Adrenal gland (tissue), 12 donors: Measurements from ENCODE around the gene CST9L. TPM values are rescaled to one million over a fixed set of nuclear protein-coding genes. Genes with fewer than 3 reads are reported as not detected.

Experiments
- DNase-seq, 7 donors: peaks; one replicate each; pipeline ENCODE4 v3.0.0-alpha.2; 2019 to 2020
- H3K27ac ChIP-seq, 5 donors: fragments of 200-600 bp; sonication (generic) in 4 of 5; 1 replicate in 3 of 5; 2 replicates in 2 of 5; pipeline versions ENCODE4 v1.5.1 to v1.8.0; 2016 to 2020; ENCODE audit warnings: mild to moderate bottlenecking in 1 of 5
- H3K27me3 ChIP-seq: fragments of 200-600 bp; 2 replicates; pipeline ENCODE4 v1.8.0; 2021
- H3K36me3 ChIP-seq, 2 donors: fragments of 200-600 bp; replicated peaks in 1 of 2; 1 replicate in 1 of 2; 2 replicates in 1 of 2; pipeline versions ENCODE4 v1.5.1 to v1.8.0; 2018 to 2022
- H3K4me1 ChIP-seq, 2 donors: fragments of 200-600 bp; replicated peaks in 1 of 2; 1 replicate in 1 of 2; 2 replicates in 1 of 2; pipeline versions ENCODE4 v1.5.1 to v1.8.0; 2018 to 2021
- H3K4me3 ChIP-seq, 4 donors: fragments of 200-600 bp; sonication (generic) in 3 of 4; one replicate each; pipeline ENCODE4 v1.5.1; 2016 to 2018
- H3K9me3 ChIP-seq, 3 donors: fragments of 200-600 bp; sonication (generic) in 1 of 3; replicated peaks in 1 of 3; 1 replicate in 2 of 3; 2 replicates in 1 of 3; pipeline versions ENCODE4 v1.5.1 to v1.8.0; 2016 to 2021
- POLR2A ChIP-seq, 2 donors: fragments of 450-650 bp; IDR thresholded peaks; one replicate each; pipeline ENCODE4 v1.6.1; 2017; ENCODE audit warnings: antibody characterized with exemption in 2 of 2, mild to moderate bottlenecking in 2 of 2, moderate library complexity in 1 of 2
- WGBS, 4 donors: extraction: QIAGEN DNeasy Blood & Tissue Kit in 2 of 4; methylation state at CpG; one replicate each; pipeline versions ENCODE4 v1.1.5 to v1.1.7; 2013 to 2017; 5-methylcytosine and 5-hydroxymethylcytosine counted together
- intact Hi-C, 2 donors: fragments of 100-400 bp; cut with DNase I; formaldehyde crosslinking; loops; one replicate each; pipeline versions ENCODE4 v1.14.1 to v1.15.0; 2022 to 2023
- polyA plus RNA-seq, 3 donors: library from polyadenylated mRNA; stranded (reverse); fragments of 200-250 nt in 2 of 3; fragments of 350-450 nt in 1 of 3; fragmentation: Illumina TruSeq in 1 of 3; extraction: RNeasy Lipid Tissue Mini Kit (QIAGEN cat#74804) in 1 of 3; gene quantifications; one replicate each; pipeline ENCODE4 v1.2.3, GENCODE V29; 2013 to 2014
- total RNA-seq, 9 donors: library from RNA; depleted of rRNA in 4 of 9; stranded (reverse); fragments of >200 nt in 4 of 9; fragments of 120-200 nt in 1 of 9; fragmentation: NEBNext Ultra II Directional in 1 of 9; extraction: Animal tissue kit (Norgen Biotek cat#: 25700) in 1 of 9; gene quantifications; one replicate each; pipeline versions ENCODE4 v1.1.0 to v1.2.4, GENCODE V29; 2013 to 2023
- TF ChIP-seq, protein P1 (sequence below), 6 experiments: fragments of 450-650 bp in 4 of 6; fragments of 200-600 bp in 2 of 6; sonication (generic) in 1 of 6; IDR thresholded peaks; 1 replicate in 5 of 6; 2 replicates in 1 of 6; pipeline versions ENCODE4 v1.5.1 to v1.8.0; 2016 to 2021; ENCODE audit warnings: antibody characterized with exemption in 6 of 6, mild to moderate bottlenecking in 2 of 6, moderate library complexity in 1 of 6
- donor health status: healthy with polysubstance abuse.
- donor health status: Bipolar disorder and iron deficiency.
- donor health status: DM: yes; HTN: yes; CAD: no.
- donor health status: DM: no; HTN: no; CAD: no.
- donor health status: DM: no; HTN: no; CAD: no.
- donor health status: DM: yes; HTN: yes; CAD: no.

Gene CST9L
- total and polyA plus RNA-seq, 12 donors: not detected

DNA sequence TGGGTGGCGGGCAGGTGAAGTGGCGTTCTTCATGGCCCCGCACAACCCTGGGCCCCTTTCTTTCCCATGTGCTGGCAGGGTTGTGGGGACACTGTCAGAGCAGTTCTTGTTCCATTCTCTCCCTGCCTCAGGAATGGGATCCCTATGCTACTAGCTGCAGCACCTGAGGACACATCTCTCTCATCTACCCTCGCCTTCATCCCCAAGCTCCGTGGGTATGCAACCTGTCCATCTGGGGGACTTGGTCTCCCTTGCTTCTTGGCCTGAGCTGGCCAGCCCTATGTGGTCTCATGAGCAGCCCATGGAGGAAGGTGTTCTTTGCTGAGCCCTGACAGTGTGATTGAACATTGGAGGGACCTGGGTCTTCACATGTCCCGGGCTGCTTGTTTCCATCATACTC is 24.2 kb downstream of the CST9L start:
- H3K9me3 ChIP-seq: no peaks in the 10 kb centered on the region
- H3K4me1 ChIP-seq: no peaks in the 10 kb centered on the region
- no peak overlapping the region for H3K4me3 ChIP-seq
- H3K27ac ChIP-seq: no peak overlapping the region
- no peak for DNase-seq
- 87 to 96% (median 90%) methylated on average over 6 of the region's 6 CpGs for WGBS, 4 donors
- TF ChIP-seq POLR2A (IDR thresholded peaks at IDR 0.05): no peak
- TF ChIP-seq, protein P1, sequence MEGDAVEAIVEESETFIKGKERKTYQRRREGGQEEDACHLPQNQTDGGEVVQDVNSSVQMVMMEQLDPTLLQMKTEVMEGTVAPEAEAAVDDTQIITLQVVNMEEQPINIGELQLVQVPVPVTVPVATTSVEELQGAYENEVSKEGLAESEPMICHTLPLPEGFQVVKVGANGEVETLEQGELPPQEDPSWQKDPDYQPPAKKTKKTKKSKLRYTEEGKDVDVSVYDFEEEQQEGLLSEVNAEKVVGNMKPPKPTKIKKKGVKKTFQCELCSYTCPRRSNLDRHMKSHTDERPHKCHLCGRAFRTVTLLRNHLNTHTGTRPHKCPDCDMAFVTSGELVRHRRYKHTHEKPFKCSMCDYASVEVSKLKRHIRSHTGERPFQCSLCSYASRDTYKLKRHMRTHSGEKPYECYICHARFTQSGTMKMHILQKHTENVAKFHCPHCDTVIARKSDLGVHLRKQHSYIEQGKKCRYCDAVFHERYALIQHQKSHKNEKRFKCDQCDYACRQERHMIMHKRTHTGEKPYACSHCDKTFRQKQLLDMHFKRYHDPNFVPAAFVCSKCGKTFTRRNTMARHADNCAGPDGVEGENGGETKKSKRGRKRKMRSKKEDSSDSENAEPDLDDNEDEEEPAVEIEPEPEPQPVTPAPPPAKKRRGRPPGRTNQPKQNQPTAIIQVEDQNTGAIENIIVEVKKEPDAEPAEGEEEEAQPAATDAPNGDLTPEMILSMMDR (IDR thresholded peaks at IDR 0.05): no peak
- H3K27me3 ChIP-seq: peaks cover 4% of the 10 kb centered on the region
- intact Hi-C loops: no loop called here
- H3K36me3 ChIP-seq: no peaks in the 10 kb centered on the region

DNA sequence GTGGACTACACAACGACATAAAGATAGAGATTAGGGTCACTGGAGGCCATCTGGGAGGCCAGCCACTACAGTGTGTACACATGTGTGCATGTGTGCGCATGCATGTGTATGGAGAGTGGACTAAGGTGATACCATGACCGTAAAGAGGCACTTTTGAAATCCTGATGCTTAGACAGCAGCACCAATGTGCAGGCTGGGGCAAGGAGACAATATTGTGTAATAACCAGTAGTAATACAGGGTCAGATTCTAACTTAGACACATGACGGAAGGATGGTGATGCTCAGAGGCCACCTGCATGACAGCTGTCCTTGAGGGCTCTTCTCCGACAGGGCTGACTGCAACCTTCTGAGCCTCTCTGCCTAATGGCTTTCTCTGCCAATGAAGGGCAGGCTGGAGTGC is 25.5 kb downstream of the CST9L start:
- intact Hi-C loops: no loop called here
- H3K27me3 ChIP-seq: peaks cover 4% of the 10 kb centered on the region
- no peaks in the 10 kb centered on the region for H3K9me3 ChIP-seq
- H3K4me1 ChIP-seq: no peaks in the 10 kb centered on the region
- no peak overlapping the region for H3K4me3 ChIP-seq
- no peak overlapping the region for H3K27ac ChIP-seq
- no peak for DNase-seq
- TF ChIP-seq POLR2A (IDR thresholded peaks at IDR 0.05): no peak
- TF ChIP-seq, protein P1 (IDR thresholded peaks at IDR 0.05): no peak
- WGBS, 4 donors: 47 to 55% (median 51%) methylated on average over 2 to 5 of the region's 5 CpGs
- no peaks in the 10 kb centered on the region for H3K36me3 ChIP-seq

DNA sequence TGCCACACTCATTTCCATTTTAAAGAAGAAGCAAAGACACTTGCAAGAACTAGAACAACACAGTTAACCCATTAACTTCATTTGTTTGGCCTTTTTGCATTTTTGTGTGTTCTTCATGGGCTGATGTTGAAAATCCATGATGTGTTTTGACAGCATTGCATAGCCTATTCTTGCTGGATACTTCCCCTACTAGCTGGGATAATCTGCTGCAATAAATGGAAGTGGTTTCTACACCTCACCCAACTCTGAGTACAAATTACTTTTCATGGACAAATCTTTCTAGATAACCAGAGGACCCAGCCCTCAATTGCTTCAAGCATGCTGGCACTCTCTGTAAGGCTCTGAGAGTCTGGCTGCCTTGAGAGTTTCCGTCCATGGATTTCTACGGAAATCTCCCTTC is 26.5 kb downstream of the CST9L start:
- Histone ChIP-seq H3K36me3 (no peaks in the 10 kb centered on the region), H3K27ac (no peak overlapping the region), H3K4me3 (no peak overlapping the region), H3K9me3 (no peaks in the 10 kb centered on the region), H3K4me1 (no peaks in the 10 kb centered on the region), H3K27me3 (peaks cover 4% of the 10 kb centered on the region)
- no peak for DNase-seq
- TF ChIP-seq POLR2A (IDR thresholded peaks at IDR 0.05): no peak
- TF ChIP-seq, protein P1 (IDR thresholded peaks at IDR 0.05): no peak
- intact Hi-C loops: no loop called here
- WGBS, 4 donors: 76 to 82% (median 80%) methylated on average over 2 of the region's 2 CpGs

DNA sequence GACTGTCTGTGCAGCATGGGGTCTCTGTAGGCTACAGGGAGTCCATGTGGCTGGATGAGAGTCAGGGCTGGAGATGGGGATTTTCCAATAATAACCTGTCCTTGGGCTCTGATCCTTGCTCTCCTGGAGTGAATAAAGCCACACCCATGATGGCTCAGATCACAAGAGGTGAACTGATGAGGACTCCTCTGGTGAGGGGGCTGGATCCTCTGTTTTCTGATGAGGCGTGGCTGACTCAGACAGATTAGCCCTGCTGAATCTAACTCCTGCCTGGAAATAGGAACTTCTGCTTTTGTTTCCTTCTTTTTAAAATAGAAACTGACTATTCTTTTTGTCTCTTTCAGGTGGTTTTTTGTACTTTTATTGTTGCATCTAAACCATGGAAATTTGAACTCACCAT is 27.0 kb downstream of the CST9L start:
- Histone ChIP-seq H3K27me3 (peaks cover 4% of the 10 kb centered on the region), H3K27ac (no peak overlapping the region), H3K4me1 (no peaks in the 10 kb centered on the region), H3K36me3 (no peaks in the 10 kb centered on the region), H3K9me3 (no peaks in the 10 kb centered on the region), H3K4me3 (no peak overlapping the region)
- 44 to 67% (median 57%) methylated on average over 1 of the region's 1 CpG for WGBS, 4 donors
- intact Hi-C loops: no loop called here
- DNase-seq: peak in 1 of 7 donors; percentile 13
- TF ChIP-seq, protein P1 (IDR thresholded peaks at IDR 0.05): no peak
- TF ChIP-seq POLR2A (IDR thresholded peaks at IDR 0.05): no peak
